Upper lobe of left lung (tissue), 4 donors: Measurements from ENCODE around the gene SOSTDC1.

Experiments used
- CTCF ChIP-seq, 6 experiments: fragments of 450-650 bp in 4 of 6; fragments of 200-600 bp in 2 of 6; sonication (generic) in 2 of 6; IDR thresholded peaks; one replicate each; pipeline ENCODE4 v1.5.1; 2016 to 2019; ENCODE audit warnings: antibody characterized with exemption in 6 of 6
- EP300 ChIP-seq, 4 donors: sonication (generic); formaldehyde crosslinking; IDR thresholded peaks; one replicate each; pipeline ENCODE4 v1.5.1; 2017; ENCODE audit warnings: antibody characterized with exemption in 4 of 4, control low read depth in 2 of 4
- POLR2A ChIP-seq, 4 donors: fragments of 450-650 bp; IDR thresholded peaks; one replicate each; pipeline ENCODE4 v1.5.1; 2016 to 2017; ENCODE audit warnings: antibody characterized with exemption in 4 of 4, mild to moderate bottlenecking in 2 of 4
- POLR2AphosphoS5 ChIP-seq, 2 donors: sonication (generic); formaldehyde crosslinking; IDR thresholded peaks; one replicate each; pipeline ENCODE4 v1.5.1; 2017; ENCODE audit warnings: antibody characterized with exemption in 2 of 2

DNA sequence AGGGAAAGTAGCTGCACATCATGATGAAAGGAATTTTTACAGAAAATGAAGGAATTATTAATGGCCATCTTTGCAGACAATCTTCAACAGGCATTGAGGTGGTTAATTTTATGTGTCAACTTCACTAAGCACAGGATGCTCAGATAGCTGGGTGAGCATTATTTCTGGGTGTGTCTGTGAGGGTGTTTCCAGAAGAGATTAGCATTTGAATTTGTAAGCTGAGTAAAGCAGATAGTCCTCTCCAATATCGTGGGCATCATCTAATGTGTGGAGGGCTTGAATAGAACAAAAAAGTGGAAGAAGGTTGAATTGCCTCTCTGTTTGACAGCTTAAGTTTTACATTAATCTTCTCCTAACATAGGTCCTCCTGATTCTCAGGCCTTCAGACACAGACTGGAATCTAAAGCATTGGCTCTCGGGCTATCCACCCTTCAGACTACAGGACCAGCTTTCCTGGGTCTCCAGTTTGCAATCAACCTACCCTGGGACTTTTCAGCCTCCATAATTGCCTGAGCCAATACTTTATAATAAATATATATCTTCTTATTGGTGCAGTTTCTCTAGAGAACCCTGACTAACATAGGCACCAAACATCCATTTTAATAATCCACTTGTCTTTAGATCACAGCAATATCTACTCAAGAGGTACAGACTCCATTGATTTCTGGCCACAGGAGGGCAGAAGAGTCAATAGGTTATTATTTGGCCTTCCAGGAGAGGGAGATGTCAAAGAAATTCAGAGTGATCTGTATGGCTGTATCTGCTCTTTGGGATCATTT lies 33.7 kb downstream of the SOSTDC1 start:
- TF ChIP-seq CTCF (IDR thresholded peaks at IDR 0.05) (peak in 3 of 6 experiments; percentile 25 to 32 (median 28)), POLR2A (IDR thresholded peaks at IDR 0.05) (no peak), EP300 (IDR thresholded peaks at IDR 0.05) (no peak), POLR2AphosphoS5 (IDR thresholded peaks at IDR 0.05) (no peak)
